GM23338 (cell line): ENCODE measurements around the gene SLC16A2.

Source experiments
- CREB1 ChIP-seq: fragments of 250-450 bp; sonication (Bioruptor Pico); IDR thresholded peaks from 2 replicates; pipeline ENCODE4 v1.5.0; 2020; ENCODE audit warnings: low read depth, mild to moderate bottlenecking, moderate library complexity
- CTCF ChIP-seq, 2 experiments: fragments of 200-600 bp in 1 of 2; sonication (generic) in 1 of 2; conservative IDR thresholded peaks; 2 replicates each; pipeline versions ENCODE4 v1.5.1 to v1.6.1; 2016 to 2017; ENCODE audit warnings: antibody characterized with exemption in 2 of 2, low read depth in 2 of 2, mild to moderate bottlenecking in 2 of 2, moderate library complexity in 1 of 2
- EZH2 ChIP-seq: fragments of 200-600 bp; sonication (generic); IDR thresholded peaks from one replicate; pipeline ENCODE4 v1.8.0; 2017; ENCODE audit warnings: antibody characterized with exemption, mild to moderate bottlenecking, low read depth; ENCODE audit not compliant: unreplicated experiment
- JUNB ChIP-seq: IDR thresholded peaks from one replicate; pipeline ENCODE4 v1.6.1; 2016; ENCODE audit warnings: antibody characterized with exemption; ENCODE audit not compliant: unreplicated experiment
- POLR2AphosphoS5 ChIP-seq: IDR thresholded peaks from 2 replicates; pipeline ENCODE4 v1.6.1; 2016; ENCODE audit warnings: antibody characterized with exemption, low read depth
- TF ChIP-seq, protein P1 (sequence below): IDR thresholded peaks from one replicate; pipeline ENCODE4 v1.6.1; 2018; ENCODE audit warnings: antibody characterized with exemption; ENCODE audit not compliant: unreplicated experiment

DNA sequence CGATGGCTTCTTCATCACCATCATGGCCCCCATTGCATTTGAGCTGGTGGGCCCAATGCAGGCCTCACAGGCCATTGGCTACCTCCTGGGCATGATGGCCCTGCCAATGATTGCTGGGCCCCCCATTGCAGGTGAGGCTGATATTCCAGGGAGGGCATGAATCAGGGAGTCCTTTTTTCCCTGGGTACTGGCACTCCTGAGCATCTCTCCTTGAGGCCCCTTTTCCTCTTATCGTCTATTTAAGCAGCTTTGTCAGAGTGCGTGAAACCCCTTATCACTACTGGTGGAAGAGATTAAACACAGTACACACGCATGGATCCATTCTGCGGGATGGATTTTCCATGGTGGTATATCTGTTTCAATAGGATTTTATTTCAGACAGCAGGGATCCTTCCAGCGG is 108.0 kb downstream of the SLC16A2 start:
- TF ChIP-seq CTCF (conservative IDR thresholded peaks at IDR 0.05; ENCODE audit: low read depth in 2 of 2) = no peak
- no peak for TF ChIP-seq EZH2
- no peak for TF ChIP-seq POLR2AphosphoS5
- TF ChIP-seq JUNB = no peak
- TF ChIP-seq, protein P1, sequence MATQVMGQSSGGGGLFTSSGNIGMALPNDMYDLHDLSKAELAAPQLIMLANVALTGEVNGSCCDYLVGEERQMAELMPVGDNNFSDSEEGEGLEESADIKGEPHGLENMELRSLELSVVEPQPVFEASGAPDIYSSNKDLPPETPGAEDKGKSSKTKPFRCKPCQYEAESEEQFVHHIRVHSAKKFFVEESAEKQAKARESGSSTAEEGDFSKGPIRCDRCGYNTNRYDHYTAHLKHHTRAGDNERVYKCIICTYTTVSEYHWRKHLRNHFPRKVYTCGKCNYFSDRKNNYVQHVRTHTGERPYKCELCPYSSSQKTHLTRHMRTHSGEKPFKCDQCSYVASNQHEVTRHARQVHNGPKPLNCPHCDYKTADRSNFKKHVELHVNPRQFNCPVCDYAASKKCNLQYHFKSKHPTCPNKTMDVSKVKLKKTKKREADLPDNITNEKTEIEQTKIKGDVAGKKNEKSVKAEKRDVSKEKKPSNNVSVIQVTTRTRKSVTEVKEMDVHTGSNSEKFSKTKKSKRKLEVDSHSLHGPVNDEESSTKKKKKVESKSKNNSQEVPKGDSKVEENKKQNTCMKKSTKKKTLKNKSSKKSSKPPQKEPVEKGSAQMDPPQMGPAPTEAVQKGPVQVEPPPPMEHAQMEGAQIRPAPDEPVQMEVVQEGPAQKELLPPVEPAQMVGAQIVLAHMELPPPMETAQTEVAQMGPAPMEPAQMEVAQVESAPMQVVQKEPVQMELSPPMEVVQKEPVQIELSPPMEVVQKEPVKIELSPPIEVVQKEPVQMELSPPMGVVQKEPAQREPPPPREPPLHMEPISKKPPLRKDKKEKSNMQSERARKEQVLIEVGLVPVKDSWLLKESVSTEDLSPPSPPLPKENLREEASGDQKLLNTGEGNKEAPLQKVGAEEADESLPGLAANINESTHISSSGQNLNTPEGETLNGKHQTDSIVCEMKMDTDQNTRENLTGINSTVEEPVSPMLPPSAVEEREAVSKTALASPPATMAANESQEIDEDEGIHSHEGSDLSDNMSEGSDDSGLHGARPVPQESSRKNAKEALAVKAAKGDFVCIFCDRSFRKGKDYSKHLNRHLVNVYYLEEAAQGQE = no peak
- TF ChIP-seq CREB1 (CRISPR knock-in tag) = no peak
